Measurements from ENCODE around the gene UBE2D2.
"Not testable (repeated sequence)": the region's sequence is repeated elsewhere in the genome, so short reads cannot be mapped to it uniquely, and the experiment has no call there.

Gene UBE2D2

DNA sequence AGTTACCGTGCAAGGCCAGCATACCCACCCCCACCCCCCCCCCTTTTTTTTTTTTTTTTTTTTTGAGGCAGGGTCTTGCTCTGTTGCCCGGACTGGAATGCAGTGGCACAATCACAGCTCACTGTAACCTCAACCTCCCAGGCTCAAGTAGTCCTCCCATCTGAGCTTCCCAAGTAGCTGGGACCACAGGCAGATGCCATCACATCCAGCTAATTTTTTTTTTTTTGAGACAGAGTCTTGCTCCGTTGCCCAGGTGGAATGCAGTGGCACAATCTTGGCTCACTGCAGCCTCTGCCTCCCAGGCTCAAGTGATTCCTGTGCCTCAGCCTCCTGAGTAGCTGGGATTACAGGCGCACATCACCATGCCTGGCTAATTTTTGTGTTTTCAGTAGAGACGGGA, 64.3 kb downstream of the UBE2D2 start:
- H3K4me1 ChIP-seq; H3K9me3 ChIP-seq; in situ Hi-C loops (cut with MboI; ENCODE audit: low sequenced_read_pairs); H3K27me3 ChIP-seq (ENCODE audit: low read depth); DNase-seq (ENCODE audit: low spot score in 2 of 2); H3K4me3 ChIP-seq: not testable (repeated sequence)
- peaks cover 60% of the 10 kb centered on the region for H3K36me3 ChIP-seq (replicated peaks)

DNA sequence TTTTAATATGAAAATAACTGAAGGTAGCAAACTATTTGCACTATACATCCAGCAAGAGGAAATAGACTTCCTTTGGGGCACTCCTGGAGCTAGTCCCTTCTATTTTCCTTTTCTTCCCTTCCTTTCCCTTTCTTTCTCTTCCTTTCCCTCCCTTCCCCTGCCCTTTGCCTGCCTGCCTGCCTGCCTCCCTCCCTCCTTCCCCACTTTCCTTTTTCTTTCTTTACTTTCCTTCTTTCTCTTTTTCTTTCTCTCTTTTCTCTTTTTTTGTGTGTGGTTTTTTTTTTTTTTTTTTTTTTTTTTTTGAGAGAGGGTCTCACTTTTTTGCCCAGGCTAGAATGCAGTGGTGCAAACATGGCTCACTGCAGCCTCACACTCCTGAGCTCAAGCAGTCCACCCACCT, 69.7 kb downstream of the UBE2D2 start:
- in situ Hi-C loops (cut with MboI; ENCODE audit: low sequenced_read_pairs), result no loop called here
- H3K36me3 ChIP-seq (replicated peaks), result peaks cover 35% of the 10 kb centered on the region
- no peaks in the 10 kb centered on the region for H3K9me3 ChIP-seq
- H3K27me3 ChIP-seq (ENCODE audit: low read depth), result no peaks in the 10 kb centered on the region
- no peaks in the 10 kb centered on the region for H3K4me1 ChIP-seq
- no peak overlapping the region for H3K4me3 ChIP-seq
- DNase-seq (ENCODE audit: low spot score in 2 of 2), result no peak

DNA sequence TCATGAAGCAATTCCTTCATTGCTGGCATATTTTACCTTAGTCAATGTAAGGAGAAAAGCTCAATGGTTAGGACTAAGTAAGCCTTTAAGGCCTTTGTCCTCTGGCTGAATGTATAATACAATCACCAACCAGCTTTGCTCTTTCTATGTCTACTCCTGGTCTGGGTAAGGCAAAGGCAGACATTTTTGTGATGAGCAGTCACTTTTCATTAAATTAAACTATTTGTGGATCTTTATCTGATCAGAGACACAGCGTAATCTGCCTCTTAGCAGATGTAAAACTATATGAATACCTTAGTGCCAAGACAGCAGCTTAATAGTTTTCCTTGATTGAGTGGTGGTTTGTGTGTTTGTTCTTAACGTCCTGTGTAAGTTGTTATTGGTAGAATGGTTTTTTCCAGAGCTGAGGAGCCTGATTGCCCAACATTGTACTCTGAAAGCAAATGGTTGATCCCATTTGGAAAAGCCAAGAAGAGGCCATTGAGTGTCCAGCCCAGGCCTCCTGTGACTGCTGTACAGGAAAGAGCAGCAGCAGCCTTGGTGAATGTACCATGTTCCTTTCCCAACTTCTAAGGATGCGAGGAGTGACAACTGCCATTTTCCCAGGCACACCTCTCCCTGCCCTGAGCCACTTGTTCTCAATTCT, 70.5 kb downstream of the UBE2D2 start:
- peaks cover 28% of the 10 kb centered on the region for H3K36me3 ChIP-seq (replicated peaks)
- in situ Hi-C loops (cut with MboI; ENCODE audit: low sequenced_read_pairs), result no loop called here
- no peak for DNase-seq (ENCODE audit: low spot score in 2 of 2)

DNA sequence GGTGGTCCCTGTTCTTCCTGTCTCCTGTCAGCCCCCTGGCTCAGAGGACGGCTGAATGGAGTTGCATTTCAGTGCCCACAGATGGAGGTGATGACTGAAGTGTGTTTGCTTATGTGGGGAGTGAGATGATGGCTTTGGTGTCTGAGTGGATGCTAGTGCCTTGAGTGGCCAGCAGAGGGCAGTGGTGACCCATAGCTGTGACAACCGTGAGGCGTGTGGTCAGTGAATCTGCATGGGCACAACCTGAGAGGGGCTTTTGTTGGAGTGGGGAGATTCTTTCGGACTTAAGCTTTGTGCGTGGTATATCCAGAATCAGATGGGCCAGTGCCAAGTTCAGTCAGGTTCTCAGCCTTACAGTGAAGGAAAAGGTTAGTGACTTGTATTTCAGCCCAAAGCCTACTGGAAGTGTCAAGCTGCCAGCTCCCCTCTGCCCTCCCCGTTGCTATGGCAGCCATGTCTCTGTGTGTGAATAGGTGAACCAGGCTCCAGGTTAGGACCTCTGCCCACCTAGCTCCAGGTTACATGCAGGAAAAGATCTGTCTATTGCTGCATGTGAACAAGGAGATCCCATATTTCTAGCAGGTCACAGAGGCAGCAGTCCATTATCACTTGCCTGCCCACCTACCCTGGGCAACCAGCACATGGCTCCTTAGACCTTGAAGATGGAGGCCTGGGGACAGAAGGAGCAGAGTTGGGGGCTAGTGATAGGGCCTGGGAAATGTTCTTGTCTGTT, 72.3 kb downstream of the UBE2D2 start:
- DNase-seq (ENCODE audit: low spot score in 2 of 2), result peak; percentile 78 to 81
- no peaks in the 10 kb centered on the region for H3K27me3 ChIP-seq (ENCODE audit: low read depth)
- H3K4me3 ChIP-seq, result no peak overlapping the region
- in situ Hi-C loops (cut with MboI; ENCODE audit: low sequenced_read_pairs), result no loop called here
- H3K9me3 ChIP-seq, result no peaks in the 10 kb centered on the region
- peaks cover 14% of the 10 kb centered on the region for H3K36me3 ChIP-seq (replicated peaks)
- peaks cover 15% of the 10 kb centered on the region for H3K4me1 ChIP-seq

More for the DNA sequence above, 70.5 kb downstream of the UBE2D2 start:
- Histone ChIP-seq H3K27me3 (ENCODE audit: low read depth) (no peaks in the 10 kb centered on the region), H3K4me1 (peaks cover under 1% of the 10 kb centered on the region; the same call in 1 of the 2 replicates), H3K4me3 (no peak overlapping the region), H3K9me3 (no peaks in the 10 kb centered on the region)

DNA sequence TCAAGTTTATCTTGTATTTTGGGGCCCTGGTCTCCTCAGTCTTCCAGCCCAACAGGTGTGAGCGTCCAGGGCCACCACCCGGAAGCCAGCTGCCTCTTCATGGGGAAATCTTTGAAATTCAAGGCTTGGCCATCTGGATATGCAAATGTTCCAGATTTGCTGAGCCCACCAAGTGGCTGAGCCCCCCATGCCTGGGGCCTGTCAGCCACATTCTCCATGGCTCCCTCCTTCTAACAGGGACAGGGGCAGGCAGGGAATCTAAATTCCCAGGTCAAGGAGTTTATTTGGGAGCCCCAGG, 72.8 kb downstream of the UBE2D2 start:
- H3K36me3 ChIP-seq (replicated peaks), result peaks cover 11% of the 10 kb centered on the region
- H3K27me3 ChIP-seq (ENCODE audit: low read depth), result no peaks in the 10 kb centered on the region
- H3K4me3 ChIP-seq, result no peak overlapping the region
- peaks cover 15% of the 10 kb centered on the region for H3K4me1 ChIP-seq
- DNase-seq (ENCODE audit: low spot score in 2 of 2), result no peak
- no peaks in the 10 kb centered on the region for H3K9me3 ChIP-seq
- in situ Hi-C loops (cut with MboI; ENCODE audit: low sequenced_read_pairs), result no loop called here

DNA sequence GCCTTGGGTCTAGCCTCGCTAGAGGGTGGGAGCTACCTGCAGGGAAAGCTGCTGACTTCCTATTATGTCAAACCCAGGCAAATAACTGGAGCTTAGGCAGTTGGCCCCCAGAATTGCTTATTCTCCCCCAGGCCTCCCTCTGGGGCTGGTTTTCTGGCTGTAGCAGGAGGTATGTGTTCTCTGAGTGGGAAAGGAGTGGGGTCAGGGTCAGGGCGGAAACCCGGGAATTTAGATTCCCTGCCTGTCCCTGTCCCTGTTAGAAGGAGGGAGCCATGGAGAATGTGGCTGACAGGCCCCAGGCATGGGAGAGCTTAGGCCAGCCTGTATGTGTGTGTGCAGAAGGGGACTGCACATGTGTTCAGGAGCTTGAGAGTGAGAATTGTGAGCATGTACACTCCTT, 73.4 kb downstream of the UBE2D2 start:
- in situ Hi-C loops (cut with MboI; ENCODE audit: low sequenced_read_pairs), result no loop called here
- peaks cover 5% of the 10 kb centered on the region for H3K36me3 ChIP-seq (replicated peaks)
- no peaks in the 10 kb centered on the region for H3K27me3 ChIP-seq (ENCODE audit: low read depth)
- H3K4me3 ChIP-seq, result no peak overlapping the region
- no peak for DNase-seq (ENCODE audit: low spot score in 2 of 2)
- H3K9me3 ChIP-seq, result no peaks in the 10 kb centered on the region
- H3K4me1 ChIP-seq, result peaks cover 15% of the 10 kb centered on the region

DNA sequence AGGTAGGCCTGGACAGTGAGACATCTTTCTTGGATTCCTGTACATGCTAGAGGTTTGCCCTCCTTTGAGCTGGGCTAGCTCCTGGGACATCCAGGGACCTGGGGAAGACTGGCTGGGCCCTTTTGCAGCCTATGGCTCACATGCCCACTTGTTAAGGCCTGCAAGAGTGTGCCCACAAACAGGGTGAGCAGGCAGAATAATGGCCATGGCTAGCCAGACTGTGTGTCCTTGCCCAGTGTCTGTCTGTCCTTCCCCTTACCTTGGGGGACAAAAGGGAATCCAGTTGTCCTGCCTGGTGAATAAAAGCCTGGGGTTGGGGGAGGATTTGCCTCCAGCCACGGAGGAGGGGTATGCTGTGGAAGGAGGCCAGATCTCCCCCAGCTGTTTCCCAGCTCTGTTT, 74.1 kb downstream of the UBE2D2 start:
- H3K4me1 ChIP-seq, result peaks cover 15% of the 10 kb centered on the region
- no peaks in the 10 kb centered on the region for H3K9me3 ChIP-seq
- no peak for DNase-seq (ENCODE audit: low spot score in 2 of 2)
- in situ Hi-C loops (cut with MboI; ENCODE audit: low sequenced_read_pairs), result no loop called here
- no peak overlapping the region for H3K4me3 ChIP-seq
- no peaks in the 10 kb centered on the region for H3K27me3 ChIP-seq (ENCODE audit: low read depth)
- no peaks in the 10 kb centered on the region; the same call in 1 of the 2 replicates for H3K36me3 ChIP-seq (replicated peaks)

DNA sequence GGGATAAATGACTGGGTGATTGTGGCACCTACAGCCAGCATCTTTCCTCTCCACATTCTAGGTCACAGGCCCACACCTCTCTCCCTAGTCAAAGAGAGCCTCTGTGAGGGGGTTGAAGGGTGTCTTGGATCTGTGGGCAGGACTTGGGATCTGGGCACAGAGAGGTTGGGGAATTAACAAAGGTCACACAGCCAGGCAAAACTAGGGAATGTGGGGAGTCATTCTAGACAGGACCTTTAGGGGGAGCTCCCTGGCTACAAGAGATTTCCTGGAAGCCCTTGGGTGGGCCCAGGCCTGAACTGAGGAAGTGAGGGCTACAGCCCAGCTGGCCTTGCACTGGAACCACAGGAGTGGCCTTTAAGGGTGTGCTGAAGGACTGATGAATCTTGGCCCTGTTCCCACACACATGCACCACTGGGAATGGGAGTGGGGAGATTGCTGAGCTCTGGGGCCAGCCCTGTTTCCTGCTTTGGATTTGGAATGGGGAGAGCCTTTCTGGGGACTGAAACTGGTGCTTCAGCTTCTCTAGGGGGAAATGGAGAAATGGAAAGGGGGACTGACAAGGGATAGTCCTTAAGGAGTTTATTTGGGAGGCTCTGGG, 74.6 kb downstream of the UBE2D2 start:
- in situ Hi-C loops (cut with MboI; ENCODE audit: low sequenced_read_pairs), result no loop called here

DNA sequence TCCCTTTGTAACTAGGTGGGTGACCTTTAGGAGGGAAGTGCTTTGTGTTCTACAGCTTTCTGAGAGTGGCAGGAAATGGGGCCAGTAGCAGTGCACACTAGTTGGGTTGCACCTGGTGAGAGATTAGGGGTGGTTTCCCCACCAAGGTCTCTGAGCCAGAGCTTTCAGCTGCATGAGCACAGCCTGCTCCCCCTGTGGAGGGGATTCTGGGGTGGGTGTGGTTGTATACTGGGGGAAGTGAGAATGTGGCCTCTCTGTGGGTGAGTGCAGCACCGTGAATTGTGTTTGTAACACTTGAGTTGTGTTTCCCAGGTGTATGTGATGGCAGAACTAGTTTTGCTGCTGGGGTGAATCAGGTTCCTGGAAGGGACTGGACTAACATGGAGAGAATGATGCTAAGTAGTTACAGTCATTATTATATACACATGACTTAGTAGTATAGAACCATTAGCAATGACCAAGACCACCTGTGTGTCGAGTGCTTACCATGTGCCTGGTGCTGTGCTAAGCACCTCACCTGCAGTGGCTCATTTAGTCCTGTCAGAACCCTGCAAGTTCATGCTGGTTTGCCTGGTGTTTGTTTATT, 75.2 kb downstream of the UBE2D2 start:
- in situ Hi-C loops (cut with MboI; ENCODE audit: low sequenced_read_pairs), result no loop called here
- no peak overlapping the region for H3K4me3 ChIP-seq

More for the DNA sequence above, 74.6 kb downstream of the UBE2D2 start:
- H3K36me3 ChIP-seq (replicated peaks), result no peaks in the 10 kb centered on the region; the same call in 1 of the 2 replicates
- H3K4me3 ChIP-seq, result no peak overlapping the region
- H3K27me3 ChIP-seq (ENCODE audit: low read depth), result no peaks in the 10 kb centered on the region
- no peaks in the 10 kb centered on the region for H3K9me3 ChIP-seq
- H3K4me1 ChIP-seq, result peaks cover 15% of the 10 kb centered on the region
- DNase-seq (ENCODE audit: low spot score in 2 of 2), result peak in 1 of 2 experiments; percentile 56

DNA sequence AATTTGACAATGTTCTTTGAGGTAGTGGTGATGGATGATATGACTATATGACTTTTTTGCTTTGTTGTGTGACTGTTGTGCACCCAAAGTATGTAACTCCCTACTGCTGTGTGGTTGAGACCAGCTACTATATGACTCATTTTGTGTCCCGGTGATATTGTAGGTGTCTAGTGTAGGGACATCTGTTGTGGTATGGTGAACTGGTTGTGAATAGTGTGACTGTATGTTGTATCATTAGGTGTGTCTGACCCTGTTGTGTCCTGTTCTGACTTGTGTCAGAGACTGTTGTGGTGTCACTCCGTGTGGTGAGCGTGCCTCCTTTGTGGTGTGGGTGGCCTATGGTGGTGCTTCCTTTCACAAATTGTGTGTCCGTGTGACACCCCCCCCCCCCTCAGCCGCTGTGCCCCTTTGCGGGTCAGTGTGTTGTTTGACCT, 75.9 kb downstream of the UBE2D2 start:
- H3K27me3 ChIP-seq (ENCODE audit: low read depth), result no peaks in the 10 kb centered on the region
- peak overlapping the region; percentile 39 for H3K4me3 ChIP-seq
- DNase-seq (ENCODE audit: low spot score in 2 of 2), result no peak
- H3K36me3 ChIP-seq (replicated peaks), result no peaks in the 10 kb centered on the region; the same call in 1 of the 2 replicates
- H3K9me3 ChIP-seq, result no peaks in the 10 kb centered on the region
- in situ Hi-C loops (cut with MboI; ENCODE audit: low sequenced_read_pairs), result no loop called here
- H3K4me1 ChIP-seq, result peaks cover 15% of the 10 kb centered on the region

More for the DNA sequence above, 75.2 kb downstream of the UBE2D2 start:
- Histone ChIP-seq H3K36me3 (replicated peaks) (no peaks in the 10 kb centered on the region; the same call in 1 of the 2 replicates), H3K9me3 (no peaks in the 10 kb centered on the region), H3K27me3 (ENCODE audit: low read depth) (no peaks in the 10 kb centered on the region), H3K4me1 (peaks cover 15% of the 10 kb centered on the region)
- no peak for DNase-seq (ENCODE audit: low spot score in 2 of 2)

DNA sequence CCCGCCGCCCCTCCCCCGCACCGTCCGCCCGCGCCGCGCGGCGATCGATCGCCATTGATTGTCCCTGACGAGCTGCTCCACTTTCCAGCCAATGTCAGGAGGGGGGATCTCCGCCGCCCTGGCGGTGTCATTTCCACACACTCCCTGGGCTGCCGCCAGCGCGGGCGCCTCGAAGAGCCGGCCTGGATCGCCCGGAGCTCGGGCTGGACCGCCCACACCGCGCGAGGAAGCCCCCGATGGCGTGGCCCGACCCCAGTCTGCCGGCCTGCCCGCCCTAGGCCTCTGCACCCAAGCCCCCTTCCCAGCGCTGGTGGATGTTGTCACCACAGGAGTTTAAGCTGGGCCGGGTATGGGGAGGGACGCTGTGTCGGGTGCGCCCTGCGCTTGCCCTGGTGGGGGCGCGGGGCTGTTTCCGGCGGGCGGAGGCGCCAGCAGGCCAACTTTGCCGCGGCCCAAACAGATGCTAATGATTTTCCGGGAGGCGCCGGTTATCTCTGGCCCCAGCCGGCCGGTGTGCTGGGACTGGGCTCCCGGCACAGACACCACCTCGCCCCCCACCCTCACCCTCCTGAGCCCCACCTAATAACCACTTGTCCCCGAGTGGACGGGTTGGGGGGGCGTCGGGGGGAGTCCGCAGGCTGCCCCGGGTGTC, 76.4 kb downstream of the UBE2D2 start:
- in situ Hi-C loops (cut with MboI; ENCODE audit: low sequenced_read_pairs), result no loop called here
- peak; percentile 65 to 88 for DNase-seq (ENCODE audit: low spot score in 2 of 2)
- Histone ChIP-seq H3K27me3 (ENCODE audit: low read depth) (no peaks in the 10 kb centered on the region), H3K36me3 (replicated peaks) (no peaks in the 10 kb centered on the region; the same call in 1 of the 2 replicates), H3K4me3 (peak overlapping the region; percentile 39), H3K9me3 (no peaks in the 10 kb centered on the region), H3K4me1 (peaks cover 15% of the 10 kb centered on the region)

DNA sequence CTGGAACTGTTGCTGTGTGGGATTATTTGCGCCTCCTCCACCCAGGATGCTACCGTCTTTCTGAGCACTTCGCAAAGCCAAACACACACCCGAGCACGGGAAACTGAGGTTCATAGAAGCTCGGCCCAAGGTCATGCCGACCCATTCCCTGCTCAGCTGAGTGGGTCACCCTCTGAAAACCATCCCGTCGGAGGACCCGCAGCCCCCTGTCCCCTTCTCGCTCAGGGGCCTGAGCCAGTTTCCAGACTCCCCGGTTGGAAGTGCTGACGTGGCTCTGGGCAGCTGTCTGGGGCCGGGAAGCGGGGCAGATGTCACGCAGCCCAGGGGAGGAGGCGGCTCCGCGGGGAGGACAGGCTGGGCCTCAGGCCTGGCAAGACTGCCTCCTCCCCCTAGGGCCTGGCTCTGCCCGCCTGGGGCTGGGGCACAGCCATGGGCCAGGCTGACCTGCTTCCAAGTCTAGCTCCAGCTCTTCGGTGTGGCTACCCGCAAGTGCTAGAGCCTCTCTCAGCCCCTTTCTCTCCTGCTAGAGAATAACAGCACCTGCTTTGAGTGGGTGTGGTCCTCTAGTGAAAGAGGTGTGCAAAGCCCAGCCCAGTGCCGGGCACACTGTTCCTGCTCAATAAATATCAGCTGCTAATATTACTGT, 77.1 kb downstream of the UBE2D2 start:
- Histone ChIP-seq H3K27me3 (ENCODE audit: low read depth) (no peaks in the 10 kb centered on the region), H3K36me3 (replicated peaks) (no peaks in the 10 kb centered on the region; the same call in 1 of the 2 replicates), H3K9me3 (no peaks in the 10 kb centered on the region), H3K4me3 (peak overlapping the region; percentile 39), H3K4me1 (peaks cover 15% of the 10 kb centered on the region)
- DNase-seq (ENCODE audit: low spot score in 2 of 2), result peak in 1 of 2 experiments; percentile 35
- in situ Hi-C loops (cut with MboI; ENCODE audit: low sequenced_read_pairs), result no loop called here
